HCT116 (cell line): ENCODE data around the gene MRPS18C. TPM values are rescaled to one million over a fixed set of nuclear protein-coding genes. Genes with fewer than 3 reads are reported as not detected.

Experiments
- ATAC-seq: fragments of 200-7000 bp; cut with Tn5 transposase; 2 replicates; pipeline ENCODE4 v1.9.1; 2020; ENCODE audit warnings: mild to moderate bottlenecking, moderate library complexity
- BruUV-seq: library from RNA; stranded (reverse); fragments of 400-500 nt; replicated peaks from 2 replicates; lab custom pipeline; 2021; lab: Mats Ljungman, UMichigan
- CTCF ChIA-PET: fragments of 300-600 bp; sonication (Branson Sonifier 250); formaldehyde crosslinking; loops from one replicate; lab custom pipeline; 2021; ENCODE audit warnings: antibody characterized with exemption; lab: Charles Lee
- POLR2A ChIA-PET: fragments of 300-600, 350-600 bp; sonication (Branson Sonifier 250); formaldehyde crosslinking; loops from one replicate; lab custom pipeline; 2021; ENCODE audit warnings: antibody characterized with exemption; lab: Charles Lee
- RAD21 ChIA-PET, 2 experiments: fragments of 300-600 bp; sonication (Branson Sonifier 250); formaldehyde crosslinking; loops; one replicate each; lab custom pipeline; 2023; ENCODE audit warnings: low total read pairs in 2 of 2; ENCODE audit not compliant: uncharacterized antibody in 2 of 2, unreplicated experiment in 2 of 2, low non-redundant PET in 1 of 2; lab: Charles Lee
- DNase-seq: peaks from one replicate; pipeline ENCODE4 v3.0.0-alpha.2; 2010; ENCODE audit warnings: low read depth, low spot score
- H2AFZ ChIP-seq: fragments of 200-600 bp; shearing (Covaris generic), sonication (generic); 2 replicates; pipeline ENCODE4 v1.6.1; 2017; ENCODE audit warnings: low read depth, mixed run types, mixed read lengths, antibody characterized with exemption, low read length; ENCODE audit not compliant: poor library complexity, severe bottlenecking
- H3K27ac ChIP-seq: 2 replicates; pipeline ENCODE4 v1.5.1; 2012; ENCODE audit warnings: low read depth, low read length
- H3K27me3 ChIP-seq: fragments of 200-600 bp; sonication (generic); 2 replicates; pipeline ENCODE4 v1.6.1; 2016; ENCODE audit warnings: mixed run types, low read length, mixed read lengths; ENCODE audit not compliant: insufficient read depth
- H3K36me3 ChIP-seq, 2 experiments: fragments of 200-500 bp in 1 of 2; fragments of 200-600 bp in 1 of 2; sonication (Bioruptor generic) in 1 of 2; sonication (generic) in 1 of 2; 2 replicates each; pipeline versions ENCODE4 v1.5.1 to v1.6.1; 2014 to 2016; ENCODE audit warnings: low read length in 2 of 2, inconsistent platforms in 1 of 2, mixed read lengths in 1 of 2, mixed run types in 1 of 2; ENCODE audit not compliant: insufficient read depth in 2 of 2, control insufficient read depth in 1 of 2
- H3K4me1 ChIP-seq, 2 experiments: fragments of 200-600 bp in 1 of 2; sonication (generic) in 1 of 2; 2 replicates each; pipeline versions ENCODE4 v1.5.1 to v1.6.1; 2012 to 2017; ENCODE audit warnings: low read length in 2 of 2, inconsistent platforms in 1 of 2, mild to moderate bottlenecking in 1 of 2, mixed read lengths in 1 of 2, mixed run types in 1 of 2, moderate library complexity in 1 of 2; ENCODE audit not compliant: insufficient read depth in 2 of 2, control insufficient read depth in 1 of 2
- H3K4me2 ChIP-seq: fragments of 200-600 bp; sonication (generic); 2 replicates; pipeline ENCODE4 v1.6.1; 2017; ENCODE audit warnings: mixed run types, low read length, mixed read lengths
- H3K4me3 ChIP-seq, 2 experiments: fragments of 200-600 bp in 1 of 2; sonication (generic) in 1 of 2; replicated peaks in 1 of 2; 2 replicates each; pipeline ENCODE4 v1.5.1; 2011 to 2016; ENCODE audit warnings: low read length in 2 of 2, control low read depth in 1 of 2, low read depth in 1 of 2, mild to moderate bottlenecking in 1 of 2, mixed read lengths in 1 of 2, mixed run types in 1 of 2
- H3K79me2 ChIP-seq: fragments of 200-600 bp; sonication (generic); 2 replicates; pipeline ENCODE4 v1.6.1; 2017; ENCODE audit warnings: mild to moderate bottlenecking, mixed run types, low read length, moderate library complexity, mixed read lengths; ENCODE audit not compliant: insufficient read depth
- H3K9ac ChIP-seq: fragments of 200-600 bp; sonication (generic); 2 replicates; pipeline ENCODE4 v1.6.1; 2016; ENCODE audit warnings: low read length, mixed read lengths
- H3K9me2 ChIP-seq: fragments of 200-600 bp; sonication (generic), shearing (Covaris generic); 2 replicates; pipeline ENCODE4 v1.6.1; 2017; ENCODE audit warnings: mixed run types, mild to moderate bottlenecking, moderate library complexity; ENCODE audit not compliant: insufficient read depth
- H3K9me3 ChIP-seq, 2 experiments: fragments of 200-500 bp in 1 of 2; fragments of 200-600 bp in 1 of 2; sonication (Bioruptor generic) in 1 of 2; sonication (generic) in 1 of 2; 2 replicates each; pipeline ENCODE4 v1.6.1; 2014 to 2017; ENCODE audit warnings: low read length in 2 of 2, mixed read lengths in 2 of 2, inconsistent platforms in 1 of 2, low read depth in 1 of 2, mild to moderate bottlenecking in 1 of 2, mixed run types in 1 of 2, moderate library complexity in 1 of 2; ENCODE audit not compliant: control insufficient read depth in 1 of 2, insufficient read depth in 1 of 2
- H4K20me1 ChIP-seq: fragments of 200-600 bp; sonication (generic), shearing (Covaris generic); 2 replicates; pipeline ENCODE4 v1.6.1; 2017; ENCODE audit warnings: mixed run types, mild to moderate bottlenecking, moderate library complexity; ENCODE audit not compliant: insufficient read depth
- CEBPB ChIP-seq: IDR thresholded peaks from 2 replicates; pipeline ENCODE4 v1.6.1; 2012; ENCODE audit warnings: low read depth
- CTCF ChIP-seq, 3 experiments: fragments of 200-600 bp in 1 of 3; sonication (generic) in 1 of 3; IDR thresholded peaks in 2 of 3; conservative IDR thresholded peaks in 1 of 3; 2 replicates each; pipeline ENCODE4 v1.5.1; 2012 to 2017; ENCODE audit warnings: low read depth in 2 of 3, low read length in 2 of 3, antibody characterized with exemption in 1 of 3, borderline replicate concordance in 1 of 3, control low read depth in 1 of 3, mild to moderate bottlenecking in 1 of 3, mixed read lengths in 1 of 3, mixed run types in 1 of 3, moderate library complexity in 1 of 3; ENCODE audit not compliant: insufficient read depth in 1 of 3
- EZH2 ChIP-seq: fragments of 200-600 bp; sonication (generic); IDR thresholded peaks from 2 replicates; pipeline ENCODE4 v1.6.1; 2017; ENCODE audit warnings: antibody characterized with exemption, mixed run types
- MAX ChIP-seq: IDR thresholded peaks from 2 replicates; pipeline ENCODE4 v1.6.1; 2012
- RAD21 ChIP-seq: IDR thresholded peaks from 2 replicates; pipeline ENCODE4 v1.6.1; 2012; ENCODE audit warnings: low read depth, mild to moderate bottlenecking
- REST ChIP-seq: IDR thresholded peaks from 2 replicates; pipeline ENCODE4 v1.6.1; 2012; ENCODE audit warnings: low read depth
- SP1 ChIP-seq: IDR thresholded peaks from 2 replicates; pipeline ENCODE4 v1.6.1; 2012; ENCODE audit warnings: low read depth
- SRF ChIP-seq: IDR thresholded peaks from 2 replicates; pipeline ENCODE4 v1.6.1; 2012; ENCODE audit warnings: low read depth
- ZFX ChIP-seq: fragments of 450-650 bp; IDR thresholded peaks from 2 replicates; pipeline ENCODE4 v1.6.1; 2017
- ZNF274 ChIP-seq: fragments of 200-500 bp; sonication (Bioruptor generic); IDR thresholded peaks from 2 replicates; pipeline ENCODE4 v1.6.1; 2014; ENCODE audit warnings: mild to moderate bottlenecking, low read depth, low read length, inconsistent platforms
- intact Hi-C: fragments of 100-400 bp; cut with micrococcal nuclease; formaldehyde crosslinking; loops from 2 replicates; pipeline ENCODE4 v1.10.0; 2022
- total RNA-seq: library from RNA; stranded (reverse); gene quantifications from one replicate; pipeline ENCODE4 v1.2.1, GENCODE V29; 2021; ENCODE audit not compliant: unreplicated experiment
- TF ChIP-seq, protein P1 (sequence below): IDR thresholded peaks from 2 replicates; pipeline ENCODE4 v1.6.1; 2011; ENCODE audit warnings: mild to moderate bottlenecking, low read length, moderate library complexity; ENCODE audit not compliant: insufficient replicate concordance; ENCODE audit errors: extremely low read depth

Gene MRPS18C
- total RNA-seq, 1 experiment from 2014 or later: 59.1 TPM

DNA sequence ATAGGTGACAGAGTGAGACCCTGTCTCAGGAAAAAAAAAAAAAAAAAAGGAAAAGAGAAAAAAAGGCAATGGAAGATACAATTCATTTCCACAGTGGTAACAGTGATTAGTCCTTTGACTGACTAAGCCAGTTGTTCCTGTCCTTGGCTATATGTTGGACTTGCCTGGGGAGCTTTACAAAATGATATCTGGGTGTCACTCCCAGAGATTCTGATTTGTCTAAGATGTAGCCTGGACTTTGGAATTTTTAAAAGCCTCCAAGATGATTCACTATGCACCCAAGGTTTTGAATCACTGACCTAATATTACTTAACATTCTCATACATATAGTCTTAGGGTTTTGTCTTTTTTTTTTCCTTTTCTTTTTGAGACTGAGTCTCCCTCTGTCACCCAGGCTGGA is 17.1 kb upstream of the MRPS18C start:
- Histone ChIP-seq H3K9me3 (no peaks in the 10 kb centered on the region), H3K27ac (no peak overlapping the region), H3K4me1 (no peaks in the 10 kb centered on the region), H4K20me1 (no peaks in the 10 kb centered on the region), H2AFZ (no peak overlapping the region), H3K9ac (no peak overlapping the region), H3K4me2 (no peak overlapping the region), H3K79me2 (no peaks in the 10 kb centered on the region), H3K27me3 (no peaks in the 10 kb centered on the region), H3K4me3 (no peak overlapping the region), H3K9me2 (no peaks in the 10 kb centered on the region), H3K36me3 (peaks cover 0 to 4% of the 10 kb centered on the region in 2 experiments; a peak in 1 of 4 replicates)
- no peak for ATAC-seq
- intact Hi-C loops: no loop called here
- POLR2A ChIA-PET: no interaction called here
- CTCF ChIA-PET: no interaction called here
- RAD21 ChIA-PET: no interaction called here
- TF ChIP-seq, protein P1, sequence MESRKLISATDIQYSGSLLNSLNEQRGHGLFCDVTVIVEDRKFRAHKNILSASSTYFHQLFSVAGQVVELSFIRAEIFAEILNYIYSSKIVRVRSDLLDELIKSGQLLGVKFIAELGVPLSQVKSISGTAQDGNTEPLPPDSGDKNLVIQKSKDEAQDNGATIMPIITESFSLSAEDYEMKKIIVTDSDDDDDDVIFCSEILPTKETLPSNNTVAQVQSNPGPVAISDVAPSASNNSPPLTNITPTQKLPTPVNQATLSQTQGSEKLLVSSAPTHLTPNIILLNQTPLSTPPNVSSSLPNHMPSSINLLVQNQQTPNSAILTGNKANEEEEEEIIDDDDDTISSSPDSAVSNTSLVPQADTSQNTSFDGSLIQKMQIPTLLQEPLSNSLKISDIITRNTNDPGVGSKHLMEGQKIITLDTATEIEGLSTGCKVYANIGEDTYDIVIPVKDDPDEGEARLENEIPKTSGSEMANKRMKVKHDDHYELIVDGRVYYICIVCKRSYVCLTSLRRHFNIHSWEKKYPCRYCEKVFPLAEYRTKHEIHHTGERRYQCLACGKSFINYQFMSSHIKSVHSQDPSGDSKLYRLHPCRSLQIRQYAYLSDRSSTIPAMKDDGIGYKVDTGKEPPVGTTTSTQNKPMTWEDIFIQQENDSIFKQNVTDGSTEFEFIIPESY: no peak
- no peak for DNase-seq
- no TSS peak for BruUV-seq

DNA sequence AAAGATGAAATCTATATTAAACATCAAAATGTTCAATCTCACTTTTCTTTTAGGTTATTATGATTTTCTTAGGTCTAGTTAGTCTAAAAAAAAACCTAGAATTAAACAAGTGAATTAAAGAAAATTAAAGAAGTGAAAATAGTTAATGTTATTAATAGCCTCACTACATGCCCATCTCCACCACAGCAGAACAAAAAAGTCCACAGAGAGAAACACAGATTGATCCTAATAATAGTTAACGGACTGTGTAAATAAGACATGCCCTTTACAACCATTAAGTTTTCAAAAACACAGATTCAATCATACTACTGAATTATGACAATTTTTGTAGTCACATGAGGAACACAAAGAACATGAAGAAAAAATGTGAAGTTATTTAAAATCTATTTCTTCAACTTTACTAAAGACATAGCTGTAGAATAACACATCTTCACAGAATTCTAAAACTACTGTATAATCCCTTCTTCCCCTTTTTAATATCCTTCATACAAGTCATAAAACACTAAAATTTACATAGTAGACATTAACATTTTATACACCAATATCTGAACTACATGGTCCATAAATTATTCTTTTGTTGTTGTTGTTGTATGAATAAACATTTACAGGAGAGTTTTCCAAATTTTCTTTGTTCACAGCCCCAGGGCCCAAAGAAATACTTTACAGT is 15.6 kb upstream of the MRPS18C start:
- intact Hi-C loops: no loop called here
- BruUV-seq: no TSS peak
- H3K36me3 ChIP-seq: peaks cover 0 to 4% of the 10 kb centered on the region in 2 experiments; a peak in 1 of 4 replicates
- RAD21 ChIA-PET: no interaction called here
- H3K4me2 ChIP-seq: no peak overlapping the region
- no peaks in the 10 kb centered on the region for H3K27me3 ChIP-seq
- no peak overlapping the region for H3K27ac ChIP-seq
- no peak overlapping the region for H3K4me3 ChIP-seq
- POLR2A ChIA-PET: no interaction called here
- ATAC-seq: no peak
- H3K79me2 ChIP-seq: no peaks in the 10 kb centered on the region
- no peak overlapping the region for H3K9ac ChIP-seq
- no peaks in the 10 kb centered on the region for H3K4me1 ChIP-seq
- no peak overlapping the region for H2AFZ ChIP-seq
- no peaks in the 10 kb centered on the region for H3K9me3 ChIP-seq
- H4K20me1 ChIP-seq: no peaks in the 10 kb centered on the region
- CTCF ChIA-PET: no interaction called here
- H3K9me2 ChIP-seq: no peaks in the 10 kb centered on the region
- no peak for DNase-seq
- TF ChIP-seq ZFX (no peak), SP1 (no peak), REST (no peak), CTCF (IDR thresholded peaks at IDR 0.05 in 2 of 3, conservative IDR thresholded peaks at IDR 0.05 in 1 of 3; ENCODE audit: borderline replicate concordance in 1 of 3, insufficient read depth in 1 of 3, low read depth in 2 of 3, low read length in 2 of 3) (no peak), RAD21 (no peak), CEBPB (no peak), ZNF274 (no peak), MAX (no peak), EZH2 (no peak), SRF (no peak)
